Motor neuron (in vitro differentiated cells): ENCODE data around the gene PAQR5. TPM values are rescaled to one million over a fixed set of nuclear protein-coding genes. Genes with fewer than 3 reads are reported as not detected.
A peak's percentile ranks its signal among the peaks of the same experiment; 100 is the strongest.
"Not testable (repeated sequence)": the region's sequence is repeated elsewhere in the genome, so short reads cannot be mapped to it uniquely, and the experiment has no call there.

Experiments used
- ATAC-seq, 8 experiments: fragments of 200-7000 bp; cut with Tn5 transposase; replicated peaks in 6 of 8; 2 replicates each; pipeline ENCODE4 v1.8.0; 2021; ENCODE audit warnings: mild to moderate bottlenecking in 8 of 8, moderate library complexity in 8 of 8
- H3K27ac ChIP-seq, 2 donors: fragments of 250-450 bp; sonication (Bioruptor Pico); 2 replicates each; pipeline ENCODE4 v1.9.0; 2021; ENCODE audit warnings: antibody characterized with exemption in 2 of 2, mild to moderate bottlenecking in 2 of 2, moderate library complexity in 1 of 2
- H3K4me1 ChIP-seq, 2 donors: fragments of 250-450 bp; sonication (Bioruptor Pico); replicated peaks in 1 of 2; 2 replicates each; pipeline ENCODE4 v1.6.1; 2021; ENCODE audit warnings: antibody characterized with exemption in 2 of 2, mild to moderate bottlenecking in 2 of 2, moderate library complexity in 1 of 2
- H3K4me3 ChIP-seq, 5 donors: fragments of 250-450 bp; sonication (Bioruptor Pico); 2 replicates each; pipeline ENCODE4 v1.9.0; 2021; ENCODE audit warnings: antibody characterized with exemption in 5 of 5, mild to moderate bottlenecking in 5 of 5, moderate library complexity in 4 of 5
- WGBS, 10 experiments: fragments of 450-650 bp; shearing (Covaris generic); methylation state at CpG; one replicate each; pipeline ENCODE4 v1.0.0; 2022; 5-methylcytosine and 5-hydroxymethylcytosine counted together
- in situ Hi-C, 9 experiments: fragments of 400-800 bp; cut with MboI; loops; one replicate each; pipeline ENCODE4 v1.15.0; 2021; ENCODE audit warnings: low sequenced_read_pairs in 9 of 9, low pct_unique_long_range_greater_than_20kb in 2 of 9; ENCODE audit not compliant: unreplicated experiment in 9 of 9
- total RNA-seq, 8 experiments: library from RNA; unstranded; fragments of 300-600 nt; gene quantifications; 2 replicates each; pipeline versions ENCODE4 v1.2.3 to v1.2.4, GENCODE V29; 2022

PAQR5 gene
- total RNA-seq, 8 experiments from 2014 or later, result 0.11 to 2.8 (median 0.62) TPM

- peaks cover 0 to 3% of the 10 kb centered on the region in 2 donors for H3K4me1 ChIP-seq
- peak overlapping the region in 1 of 5 donors; percentile 31 for H3K4me3 ChIP-seq
- no peak overlapping the region for H3K27ac ChIP-seq
- in situ Hi-C loops, result no loop called here
- peak in 4 of 8 experiments; percentile 6 to 15 (median 12) for ATAC-seq
- WGBS, 10 experiments, result 15 to 60% (median 30%) methylated on average over 1 to 3 of the region's 16 CpGs; no CpG with 5 or more reads in 6 of the 10 experiments
Measured at GRCh38 chr15:69299451-69299886, 757 bp downstream of the PAQR5 start.

GRCh38 chr15:69299943-69300588, 1.4 kb downstream of the PAQR5 start:
- Histone ChIP-seq H3K27ac (no peak overlapping the region), H3K4me1 (peaks cover 0 to 3% of the 10 kb centered on the region in 2 donors), H3K4me3 (no peak overlapping the region)
- in situ Hi-C loops, result no loop called here
- 17 to 80% (median 60%) methylated on average over 1 to 7 of the region's 9 CpGs for WGBS, 10 experiments
- no peak for ATAC-seq

- ATAC-seq, H3K27ac ChIP-seq, in situ Hi-C loops, H3K4me1 ChIP-seq, H3K4me3 ChIP-seq: not testable (repeated sequence)
- 64 to 93% (median 88%) methylated on average over 2 to 4 of the region's 8 CpGs; no CpG with 5 or more reads in 3 of the 10 experiments for WGBS, 10 experiments
Measured at GRCh38 chr15:69301101-69301500, 2.4 kb downstream of the PAQR5 start.

GRCh38 chr15:69302087-69302486, 3.4 kb downstream of the PAQR5 start:
- ATAC-seq, result not testable (repeated sequence)

GRCh38 chr15:69302929-69303328, 4.2 kb downstream of the PAQR5 start:
- 11 to 100% (median 77%) methylated on average over 1 to 3 of the region's 3 CpGs; no CpG with 5 or more reads in 4 of the 10 experiments for WGBS, 10 experiments
- Histone ChIP-seq H3K4me1 (peaks cover 0 to 3% of the 10 kb centered on the region in 2 donors), H3K4me3 (no peak overlapping the region), H3K27ac (no peak overlapping the region)
- in situ Hi-C loops, result no loop called here
- ATAC-seq, result no peak

More at GRCh38 chr15:69302087-69302486, 3.4 kb downstream of the PAQR5 start:
- H3K27ac ChIP-seq, in situ Hi-C loops, H3K4me1 ChIP-seq, H3K4me3 ChIP-seq: not testable (repeated sequence)
- WGBS, 10 experiments, result 87 to 91% methylated on average over 3 to 5 of the region's 6 CpGs; no CpG with 5 or more reads in 8 of the 10 experiments

GRCh38 chr15:69303337-69304181, 4.8 kb downstream of the PAQR5 start:
- in situ Hi-C loops, result no loop called here
- peaks cover 0 to 3% of the 10 kb centered on the region in 2 donors for H3K4me1 ChIP-seq
- no peak for ATAC-seq
- H3K27ac ChIP-seq, result no peak overlapping the region
- 0 to 94% (median 78%) methylated on average over 1 to 5 of the region's 6 CpGs; no CpG with 5 or more reads in 2 of the 10 experiments for WGBS, 10 experiments
- no peak overlapping the region for H3K4me3 ChIP-seq

- 45 to 100% (median 77%) methylated on average over 1 to 5 of the region's 5 CpGs; no CpG with 5 or more reads in 4 of the 10 experiments for WGBS, 10 experiments
- Histone ChIP-seq H3K27ac (no peak overlapping the region), H3K4me3 (no peak overlapping the region), H3K4me1 (peaks cover 0 to 3% of the 10 kb centered on the region in 2 donors)
- ATAC-seq, result peak in 2 of 8 experiments; percentile 7 to 13
- in situ Hi-C loops, result no loop called here
Measured at GRCh38 chr15:69304182-69304545, 5.5 kb downstream of the PAQR5 start.

GRCh38 chr15:69305204-69305931, 6.7 kb downstream of the PAQR5 start:
- Histone ChIP-seq H3K27ac (no peak overlapping the region), H3K4me1 (no peaks in the 10 kb centered on the region), H3K4me3 (no peak overlapping the region)
- in situ Hi-C loops, result no loop called here
- WGBS, 10 experiments, result 0 to 100% (median 57%) methylated on average over 1 to 14 of the region's 20 CpGs; no CpG with 5 or more reads in 4 of the 10 experiments
- ATAC-seq, result peak in 5 of 8 experiments; percentile 17 to 95 (median 34)

- Histone ChIP-seq H3K27ac (no peak overlapping the region), H3K4me1 (no peaks in the 10 kb centered on the region), H3K4me3 (no peak overlapping the region)
- in situ Hi-C loops, result no loop called here
- WGBS, 10 experiments, result 81 to 100% (median 93%) methylated on average over 2 to 8 of the region's 9 CpGs; no CpG with 5 or more reads in 2 of the 10 experiments
- peak in 3 of 8 experiments; percentile 16 to 29 (median 26) for ATAC-seq
Measured at GRCh38 chr15:69305933-69306568, 7.3 kb downstream of the PAQR5 start.

- ATAC-seq, result no peak
- H3K4me1 ChIP-seq, result no peaks in the 10 kb centered on the region
- in situ Hi-C loops, result no loop called here
- H3K27ac ChIP-seq, result no peak overlapping the region
- 60 to 100% (median 82%) methylated on average over 1 to 3 of the region's 3 CpGs; no CpG with 5 or more reads in 4 of the 10 experiments for WGBS, 10 experiments
- no peak overlapping the region for H3K4me3 ChIP-seq
Measured at GRCh38 chr15:69307939-69308338, 9.2 kb downstream of the PAQR5 start.

- WGBS, 10 experiments, result 50 to 100% (median 89%) methylated on average over 1 to 5 of the region's 5 CpGs; no CpG with 5 or more reads in 3 of the 10 experiments
- in situ Hi-C loops, result no loop called here
- no peak overlapping the region for H3K4me3 ChIP-seq
- ATAC-seq, result no peak
- H3K27ac ChIP-seq, result no peak overlapping the region
- H3K4me1 ChIP-seq, result no peaks in the 10 kb centered on the region
Measured at GRCh38 chr15:69308949-69309348, 10.2 kb downstream of the PAQR5 start.

GRCh38 chr15:69311319-69311721, 12.6 kb downstream of the PAQR5 start:
- ATAC-seq, result no peak
- WGBS, 10 experiments, result 57 to 90% (median 69%) methylated on average over 2 to 4 of the region's 5 CpGs; no CpG with 5 or more reads in 2 of the 10 experiments
- Histone ChIP-seq H3K4me3 (no peak overlapping the region), H3K27ac (no peak overlapping the region), H3K4me1 (no peaks in the 10 kb centered on the region)
- in situ Hi-C loops, result no loop called here
